GM12875 (cell line): Measurements from ENCODE around the gene METTL17.

ENCODE experiments used
- H3K4me3 ChIP-seq: one replicate; pipeline ENCODE4 v1.5.1; 2011; ENCODE audit warnings: low read depth, low read length, control low read depth
- TF ChIP-seq, protein P1 (sequence below): IDR thresholded peaks from 2 replicates; pipeline ENCODE4 v1.5.1; 2011; ENCODE audit warnings: low read depth, mild to moderate bottlenecking, control low read depth, inconsistent platforms, low read length, moderate library complexity, borderline replicate concordance; ENCODE audit not compliant: insufficient read depth

Gene METTL17

DNA sequence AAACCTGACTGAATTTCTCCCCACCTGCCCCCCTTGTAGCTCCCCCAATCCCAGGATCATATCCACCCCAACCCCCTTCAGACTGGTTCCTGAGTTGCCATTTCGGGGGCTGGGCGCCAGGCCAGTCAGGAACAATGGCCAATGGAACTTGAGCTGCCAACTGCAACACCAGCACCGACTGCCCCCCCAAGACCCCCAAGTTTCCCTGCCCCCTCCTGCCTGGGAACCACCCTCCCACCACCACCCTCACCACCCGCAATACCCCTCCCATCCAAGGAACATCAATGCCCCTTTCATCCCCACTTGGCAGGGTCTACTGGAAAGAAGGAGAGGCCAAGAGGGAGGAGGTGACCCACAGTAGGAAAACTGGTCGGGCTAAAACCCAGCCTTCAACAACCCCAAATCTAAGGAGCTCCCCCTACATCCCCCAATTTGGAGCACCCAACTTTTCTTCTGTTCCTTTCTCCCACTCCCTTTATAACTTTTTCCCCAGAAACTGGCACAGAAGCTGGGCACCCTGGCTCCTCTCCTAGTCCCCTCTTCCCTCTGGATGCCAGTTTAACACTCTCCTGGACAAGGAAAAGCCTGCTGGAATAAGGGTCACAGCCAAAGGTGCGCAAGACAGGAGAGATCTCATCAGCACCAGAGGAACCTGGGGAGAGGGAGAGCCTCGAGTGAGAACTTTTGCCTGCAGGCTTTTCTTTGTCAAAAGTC, 36.7 kb downstream of the METTL17 start:
- TF ChIP-seq, protein P1, sequence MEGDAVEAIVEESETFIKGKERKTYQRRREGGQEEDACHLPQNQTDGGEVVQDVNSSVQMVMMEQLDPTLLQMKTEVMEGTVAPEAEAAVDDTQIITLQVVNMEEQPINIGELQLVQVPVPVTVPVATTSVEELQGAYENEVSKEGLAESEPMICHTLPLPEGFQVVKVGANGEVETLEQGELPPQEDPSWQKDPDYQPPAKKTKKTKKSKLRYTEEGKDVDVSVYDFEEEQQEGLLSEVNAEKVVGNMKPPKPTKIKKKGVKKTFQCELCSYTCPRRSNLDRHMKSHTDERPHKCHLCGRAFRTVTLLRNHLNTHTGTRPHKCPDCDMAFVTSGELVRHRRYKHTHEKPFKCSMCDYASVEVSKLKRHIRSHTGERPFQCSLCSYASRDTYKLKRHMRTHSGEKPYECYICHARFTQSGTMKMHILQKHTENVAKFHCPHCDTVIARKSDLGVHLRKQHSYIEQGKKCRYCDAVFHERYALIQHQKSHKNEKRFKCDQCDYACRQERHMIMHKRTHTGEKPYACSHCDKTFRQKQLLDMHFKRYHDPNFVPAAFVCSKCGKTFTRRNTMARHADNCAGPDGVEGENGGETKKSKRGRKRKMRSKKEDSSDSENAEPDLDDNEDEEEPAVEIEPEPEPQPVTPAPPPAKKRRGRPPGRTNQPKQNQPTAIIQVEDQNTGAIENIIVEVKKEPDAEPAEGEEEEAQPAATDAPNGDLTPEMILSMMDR: no peak
- H3K4me3 ChIP-seq: no peak overlapping the region

DNA sequence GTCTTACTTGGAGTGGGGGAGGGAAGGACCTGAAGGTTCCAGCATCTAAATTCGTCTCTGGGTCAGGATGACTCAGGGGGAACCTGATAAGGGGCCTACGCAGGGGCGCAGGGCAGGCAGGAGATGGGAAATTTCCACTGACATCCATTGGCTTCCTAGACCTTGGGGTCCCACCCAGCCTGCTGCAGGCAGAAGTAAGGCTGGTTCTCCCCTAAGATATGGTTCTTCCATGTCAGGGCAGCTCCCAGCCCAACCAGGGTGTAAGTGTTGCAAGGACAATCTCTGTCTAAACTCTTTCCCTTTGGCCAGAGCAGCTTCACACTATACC, 37.2 kb downstream of the METTL17 start:
- TF ChIP-seq, protein P1: no peak
- H3K4me3 ChIP-seq: no peak overlapping the region

DNA sequence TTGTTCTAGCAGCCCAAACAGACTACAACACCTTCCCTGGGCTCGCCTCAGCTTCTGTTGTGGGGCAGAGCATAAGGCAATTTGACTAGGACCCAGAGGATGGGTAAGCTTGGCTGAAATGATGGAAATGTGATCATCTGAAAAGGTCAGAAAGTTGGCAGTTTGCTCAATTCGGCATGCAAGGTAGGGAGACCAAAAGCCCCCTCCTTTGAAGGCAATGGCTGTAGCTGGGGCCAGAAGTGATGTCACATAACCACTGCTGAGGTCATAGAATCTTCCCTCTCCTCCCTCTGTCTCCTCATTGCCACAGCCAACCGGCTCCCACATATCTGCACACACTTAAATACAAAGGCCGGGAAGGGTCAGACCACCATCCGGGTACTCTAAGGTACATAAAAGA, 40.1 kb downstream of the METTL17 start, which contains the start of gene TPPP2:
TSS of gene TPPP2 (plus strand) at position 301 of the 400 bp plus-strand sequence. CDS start 365 bp downstream, outside the sequence.
- H3K4me3 ChIP-seq: no peak within 1 kb of the TSS
- TF ChIP-seq, protein P1: no peak

DNA sequence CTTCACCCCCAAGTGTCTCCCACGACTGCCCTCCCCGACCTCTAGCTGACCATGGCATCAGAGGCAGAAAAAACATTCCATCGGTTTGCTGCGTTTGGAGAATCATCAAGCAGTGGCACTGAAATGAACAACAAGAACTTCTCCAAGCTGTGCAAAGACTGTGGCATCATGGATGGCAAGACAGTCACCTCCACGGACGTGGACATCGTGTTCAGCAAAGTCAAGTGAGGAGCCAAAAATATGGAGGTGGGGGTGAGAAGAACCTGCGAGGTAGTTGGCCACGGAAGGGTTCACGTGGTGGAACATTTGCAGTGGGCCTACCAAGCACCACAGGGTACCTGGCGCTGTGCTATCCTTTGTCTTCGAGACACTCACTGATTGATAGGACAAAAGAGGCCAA, 40.8 kb downstream of the METTL17 start:
- TF ChIP-seq, protein P1: no peak
- no peak overlapping the region for H3K4me3 ChIP-seq

DNA sequence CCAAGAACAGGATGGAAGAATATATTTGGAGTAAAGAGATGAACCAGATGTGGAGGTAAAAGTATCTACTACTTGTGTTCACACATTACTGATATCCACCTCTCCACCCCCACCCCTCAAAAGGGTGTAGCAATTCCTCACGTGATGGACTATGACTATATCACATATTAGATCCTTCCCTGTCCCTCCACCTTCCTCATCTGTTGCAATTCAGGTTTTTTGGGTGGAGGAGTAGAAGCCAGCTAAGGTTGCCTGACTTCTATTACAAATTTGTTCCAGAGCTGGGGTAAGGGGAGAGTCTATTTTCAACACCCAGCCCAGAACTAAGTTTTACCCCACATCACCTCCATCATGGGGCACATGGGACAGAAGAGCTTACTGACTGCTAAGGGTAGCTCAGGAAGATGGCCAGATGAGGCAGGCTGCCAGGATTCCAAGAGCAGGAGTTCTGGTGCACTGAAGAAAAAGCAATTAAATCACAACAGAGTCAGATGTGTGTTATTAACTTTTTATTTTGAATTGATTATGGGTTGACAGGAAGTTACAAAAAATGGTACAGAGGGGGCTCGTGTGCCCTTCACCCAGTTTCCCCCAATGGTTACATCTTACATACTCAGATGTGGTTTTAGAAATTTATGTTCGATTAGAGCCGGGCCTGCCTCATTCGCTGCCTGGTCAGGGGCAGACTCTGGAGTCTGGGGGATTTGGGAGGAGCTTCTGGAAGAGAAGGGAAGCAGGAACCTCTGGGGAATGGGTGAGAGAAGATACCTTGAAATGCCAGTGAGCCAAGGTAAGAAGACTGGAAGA, 42.7 kb downstream of the METTL17 start:
- H3K4me3 ChIP-seq: no peak overlapping the region
- TF ChIP-seq, protein P1: no peak

DNA sequence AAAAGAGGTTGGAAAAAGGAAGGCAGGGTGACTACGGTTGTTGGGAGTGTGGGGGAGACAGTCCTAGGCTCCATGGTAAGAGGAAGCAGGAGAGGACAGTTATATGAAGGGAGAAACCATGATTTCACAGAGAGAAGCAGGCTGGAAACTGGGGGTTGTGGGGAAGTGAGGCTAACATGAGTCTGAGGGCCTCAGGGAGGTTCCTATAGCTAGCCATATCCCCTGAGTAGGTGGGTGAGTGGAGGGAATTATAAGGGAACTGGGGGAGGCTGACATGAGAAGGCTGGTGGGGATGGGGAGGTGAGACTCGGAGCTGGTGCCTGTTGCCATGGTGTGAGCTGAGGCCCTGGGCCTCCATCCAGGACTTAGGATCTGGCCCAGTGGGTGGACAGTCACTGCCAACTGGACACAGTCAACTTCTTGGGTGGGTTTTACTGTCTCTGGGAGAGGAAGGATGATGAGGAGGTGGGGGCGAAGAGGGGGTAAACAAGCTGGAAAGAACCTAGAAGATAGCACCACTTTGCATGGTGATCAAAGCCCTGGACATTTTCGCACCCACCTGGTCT, 43.4 kb downstream of the METTL17 start:
- TF ChIP-seq, protein P1: no peak

More for the DNA sequence above, 43.4 kb downstream of the METTL17 start:
- H3K4me3 ChIP-seq: no peak overlapping the region
